DND-41 (cell line): ENCODE measurements around the gene SREBF2.
A peak's percentile ranks its signal among the peaks of the same experiment; 100 is the strongest.

Source experiments
- ATAC-seq: fragments of 200-7000 bp; cut with Tn5 transposase; 3 replicates; pipeline ENCODE4 v1.9.1; 2021; ENCODE audit warnings: low read depth; ENCODE audit not compliant: insufficient read depth
- DNase-seq: peaks from one replicate; pipeline ENCODE4 v3.0.0-alpha.2; 2020
- H2AFZ ChIP-seq: 2 replicates; pipeline ENCODE4 v1.6.0; 2012; ENCODE audit warnings: low read depth, low read length
- H3K27ac ChIP-seq: 2 replicates; pipeline ENCODE4 v1.5.1; 2012; ENCODE audit warnings: low read length, inconsistent platforms
- H3K27me3 ChIP-seq: fragments of 200-600 bp; sonication (generic); 2 replicates; pipeline ENCODE4 v1.6.0; 2012; ENCODE audit warnings: low read length, mild to moderate bottlenecking, inconsistent platforms; ENCODE audit not compliant: insufficient read depth, poor library complexity
- H3K36me3 ChIP-seq: 2 replicates; pipeline ENCODE4 v1.5.1; 2012; ENCODE audit warnings: low read length, inconsistent platforms; ENCODE audit not compliant: insufficient read depth
- H3K4me1 ChIP-seq: 2 replicates; pipeline ENCODE4 v1.5.1; 2012; ENCODE audit warnings: mild to moderate bottlenecking, low read length; ENCODE audit not compliant: insufficient read depth
- H3K4me2 ChIP-seq: 2 replicates; pipeline ENCODE4 v1.6.0; 2012; ENCODE audit warnings: mild to moderate bottlenecking, moderate library complexity, low read length, inconsistent platforms; ENCODE audit not compliant: insufficient read depth
- H3K4me3 ChIP-seq, 2 experiments: fragments of 200-600 bp in 1 of 2; shearing (Covaris generic) in 1 of 2; 2 replicates each; pipeline ENCODE4 v1.5.1; 2012 to 2016; ENCODE audit warnings: inconsistent platforms in 2 of 2, low read length in 2 of 2, mild to moderate bottlenecking in 2 of 2, low read depth in 1 of 2, moderate library complexity in 1 of 2
- H3K79me2 ChIP-seq: 2 replicates; pipeline ENCODE4 v1.6.0; 2012; ENCODE audit warnings: low read length, inconsistent platforms; ENCODE audit not compliant: insufficient read depth
- H3K9ac ChIP-seq: 2 replicates; pipeline ENCODE4 v1.6.0; 2012; ENCODE audit warnings: low read depth, mild to moderate bottlenecking, inconsistent platforms, low read length, moderate library complexity
- H3K9me3 ChIP-seq: 2 replicates; pipeline ENCODE4 v1.5.1; 2012; ENCODE audit warnings: low read length, moderate library complexity, mild to moderate bottlenecking, inconsistent platforms; ENCODE audit not compliant: insufficient read depth, severe bottlenecking
- H4K20me1 ChIP-seq: 2 replicates; pipeline ENCODE4 v1.6.0; 2012; ENCODE audit warnings: low read length; ENCODE audit not compliant: insufficient read depth
- CTCF ChIP-seq: IDR thresholded peaks from 2 replicates; pipeline ENCODE4 v1.5.1; 2012; ENCODE audit warnings: borderline replicate concordance, low read length, moderate library complexity, mild to moderate bottlenecking; ENCODE audit not compliant: poor library complexity, severe bottlenecking; ENCODE audit errors: extremely low read depth
- EZH2 ChIP-seq: IDR thresholded peaks from 3 replicates; pipeline ENCODE4 v1.6.1; 2012; ENCODE audit warnings: borderline replicate concordance, low read depth, mild to moderate bottlenecking, moderate library complexity, low read length, inconsistent platforms; ENCODE audit not compliant: severe bottlenecking

Gene SREBF2

GRCh38 chr22:41801147-41801819 is 31.6 kb upstream of the SREBF2 start:
- Histone ChIP-seq H3K9me3 (no peaks in the 10 kb centered on the region), H3K36me3 (no peaks in the 10 kb centered on the region), H3K27ac (peak overlapping the region; percentile 94), H3K79me2 (peaks cover 47% of the 10 kb centered on the region), H4K20me1 (peaks cover 4% of the 10 kb centered on the region; the same call in 1 of the 2 replicates), H3K27me3 (no peaks in the 10 kb centered on the region), H3K4me1 (peaks cover 31% of the 10 kb centered on the region), H3K9ac (peak overlapping the region; percentile 87), H3K4me3 (peak overlapping the region; percentile 72 to 89), H3K4me2 (peak overlapping the region; percentile 95), H2AFZ (peak overlapping the region; percentile 91)
- no peak for ATAC-seq
- DNase-seq, result no peak
- no peak for TF ChIP-seq EZH2
- TF ChIP-seq CTCF, result no peak

GRCh38 chr22:41801886-41802285 is 31.0 kb upstream of the SREBF2 start:
- H3K79me2 ChIP-seq, result peaks cover 49% of the 10 kb centered on the region

GRCh38 chr22:41805639-41806038 is 27.3 kb upstream of the SREBF2 start:
- Histone ChIP-seq H3K4me1 (peaks cover 18% of the 10 kb centered on the region), H3K4me2 (no peak overlapping the region), H3K79me2 (peaks cover 66% of the 10 kb centered on the region), H3K27ac (no peak overlapping the region), H3K9me3 (no peaks in the 10 kb centered on the region), H3K36me3 (peaks cover 21% of the 10 kb centered on the region), H2AFZ (no peak overlapping the region), H3K9ac (no peak overlapping the region), H3K4me3 (no peak overlapping the region), H4K20me1 (peaks cover 11% of the 10 kb centered on the region; the same call in 1 of the 2 replicates), H3K27me3 (no peaks in the 10 kb centered on the region)
- ATAC-seq, result peak; percentile 54; the same call in 1 of the 3 replicates
- DNase-seq, result no peak
- TF ChIP-seq CTCF (no peak), EZH2 (no peak)

More at GRCh38 chr22:41801886-41802285, 31.0 kb upstream of the SREBF2 start:
- H3K36me3 ChIP-seq, result no peaks in the 10 kb centered on the region
- no peaks in the 10 kb centered on the region for H3K9me3 ChIP-seq
- H3K9ac ChIP-seq, result peak overlapping the region; percentile 87
- DNase-seq, result no peak
- peak overlapping the region; percentile 94 for H3K27ac ChIP-seq
- TF ChIP-seq CTCF (no peak), EZH2 (no peak)
- peaks cover 4% of the 10 kb centered on the region; the same call in 1 of the 2 replicates for H4K20me1 ChIP-seq
- H3K4me2 ChIP-seq, result peak overlapping the region; percentile 95
- ATAC-seq, result no peak
- H3K4me3 ChIP-seq, result peak overlapping the region; percentile 72 to 89; a peak in 3 of 4 replicates
- peaks cover 31% of the 10 kb centered on the region for H3K4me1 ChIP-seq
- H3K27me3 ChIP-seq, result no peaks in the 10 kb centered on the region
- H2AFZ ChIP-seq, result no peak overlapping the region
